GM12878 (cell line): ENCODE results near the gene SBNO2. TPM values are rescaled to one million over a fixed set of nuclear protein-coding genes. Genes with fewer than 3 reads are reported as not detected.

Experiments
- ATF7 ChIP-seq: fragments of 450-650 bp; IDR thresholded peaks from 2 replicates; pipeline ENCODE4 v1.6.1; 2016; ENCODE audit warnings: low read depth, mild to moderate bottlenecking
- CHD2 ChIP-seq: IDR thresholded peaks from 2 replicates; pipeline ENCODE4 v1.6.1; 2011; ENCODE audit warnings: low read depth, low read length, improper control_type of control experiment, borderline replicate concordance
- CHD4 ChIP-seq: fragments of 200-600 bp; sonication (generic); IDR thresholded peaks from 2 replicates; pipeline ENCODE4 v1.6.1; 2016; ENCODE audit warnings: mild to moderate bottlenecking
- CREM ChIP-seq: IDR thresholded peaks from 2 replicates; pipeline ENCODE4 v1.6.1; 2014; ENCODE audit warnings: antibody characterized with exemption, low read depth
- DPF2 ChIP-seq: fragments of 450-650 bp; IDR thresholded peaks from 2 replicates; pipeline ENCODE4 v1.6.1; 2017; ENCODE audit warnings: mild to moderate bottlenecking
- EGR1 ChIP-seq, 2 experiments: IDR thresholded peaks; 1 replicate in 1 of 2; 2 replicates in 1 of 2; pipeline ENCODE4 v1.6.1; 2011 to 2012; ENCODE audit warnings: low read depth in 2 of 2, low read length in 2 of 2, borderline replicate concordance in 1 of 2, mild to moderate bottlenecking in 1 of 2, moderate library complexity in 1 of 2
- FOS ChIP-seq: IDR thresholded peaks from 3 replicates; pipeline ENCODE4 v1.6.1; 2011; ENCODE audit warnings: borderline replicate concordance; ENCODE audit not compliant: insufficient read length; ENCODE audit errors: extremely low read depth
- IRF5 ChIP-seq: fragments of 450-650 bp; IDR thresholded peaks from 2 replicates; pipeline ENCODE4 v1.6.1; 2017; ENCODE audit warnings: borderline replicate concordance
- MXI1 ChIP-seq: fragments of 150-350 bp; IDR thresholded peaks from 2 replicates; pipeline ENCODE4 v1.6.1; 2011; ENCODE audit warnings: low read depth, mild to moderate bottlenecking, inconsistent platforms, low read length, improper control_type of control experiment
- NR2C1 ChIP-seq: fragments of 450-650 bp; IDR thresholded peaks from 2 replicates; pipeline ENCODE4 v1.6.1; 2017; ENCODE audit warnings: antibody characterized with exemption, mild to moderate bottlenecking, moderate library complexity
- PAX5 ChIP-seq: IDR thresholded peaks from 2 replicates; pipeline ENCODE4 v1.6.1; 2011; ENCODE audit warnings: low read depth, low read length, borderline replicate concordance
- PKNOX1 ChIP-seq: fragments of 450-650 bp; IDR thresholded peaks from 2 replicates; pipeline ENCODE4 v1.6.1; 2016; ENCODE audit warnings: mild to moderate bottlenecking
- RAD21 ChIP-seq: IDR thresholded peaks from 2 replicates; pipeline ENCODE4 v1.6.1; 2011; ENCODE audit warnings: mild to moderate bottlenecking, low read depth, low read length, moderate library complexity; ENCODE audit not compliant: insufficient read depth
- SIN3A ChIP-seq: IDR thresholded peaks from 2 replicates; pipeline ENCODE4 v1.6.1; 2012; ENCODE audit warnings: low read depth, low read length, improper control_type of control experiment
- SP1 ChIP-seq: IDR thresholded peaks from one replicate; pipeline ENCODE4 v1.6.1; 2011; ENCODE audit warnings: low read depth, low read length
- SUZ12 ChIP-seq: fragments of 200-600 bp; sonication (generic); IDR thresholded peaks from one replicate; pipeline ENCODE4 v1.6.1; 2018; ENCODE audit warnings: antibody characterized with exemption, mild to moderate bottlenecking; ENCODE audit not compliant: unreplicated experiment
- TCF12 ChIP-seq: IDR thresholded peaks from 2 replicates; pipeline ENCODE4 v1.6.1; 2011; ENCODE audit warnings: low read depth, mild to moderate bottlenecking, low read length
- YY1 ChIP-seq: IDR thresholded peaks from 2 replicates; pipeline ENCODE4 v1.6.1; 2011; ENCODE audit warnings: low read depth, mild to moderate bottlenecking, low read length
- ZNF24 ChIP-seq: fragments of 450-650 bp; IDR thresholded peaks from 2 replicates; pipeline ENCODE4 v1.6.1; 2017; ENCODE audit warnings: antibody characterized with exemption, mild to moderate bottlenecking
- ZNF592 ChIP-seq: fragments of 450-650 bp; IDR thresholded peaks from 2 replicates; pipeline ENCODE4 v1.6.1; 2017; ENCODE audit warnings: mild to moderate bottlenecking, moderate library complexity
- ZSCAN29 ChIP-seq: fragments of 450-650 bp; IDR thresholded peaks from 2 replicates; pipeline ENCODE4 v1.6.1; 2017; ENCODE audit warnings: mild to moderate bottlenecking, moderate library complexity
- polyA plus RNA-seq, 11 experiments: library from polyadenylated mRNA; depleted of rRNA in 4 of 11; unstranded in 6 of 11; stranded (reverse) in 5 of 11; fragments of >200 nt; fragmentation: Nextera tagmentation in 4 of 11; fragmentation: Illumina TruSeq in 1 of 11; extraction: Ambion mirVana in 4 of 11; extraction: Trizol in 1 of 11; gene quantifications; 1 replicate in 1 of 11; 2 replicates in 10 of 11; pipeline versions ENCODE4 v1.2.1 to v1.2.3, GENCODE V29; 2011 to 2016; ENCODE audit warnings: inconsistent platforms in 2 of 11, missing spikeins in 2 of 11, low read depth in 1 of 11
- total RNA-seq, 4 experiments: library from RNA; depleted of rRNA in 3 of 4; stranded (reverse); fragments of >200 nt in 3 of 4; fragmentation: Illumina TruSeq in 1 of 4; extraction: Trizol in 1 of 4; gene quantifications; 2 replicates each; pipeline versions ENCODE4 v1.2.1 to v1.2.3, GENCODE V29; 2013 to 2021
- TF ChIP-seq, protein P1 (sequence below): IDR thresholded peaks from 2 replicates; pipeline ENCODE4 v1.6.1; 2011; ENCODE audit warnings: low read depth, low read length, improper control_type of control experiment, borderline replicate concordance
- TF ChIP-seq, protein P2 (sequence below): fragments of 450-650 bp; conservative IDR thresholded peaks from 2 replicates; pipeline ENCODE4 v1.6.1; 2017; ENCODE audit warnings: mild to moderate bottlenecking, moderate library complexity

Gene SBNO2
- total and polyA plus RNA-seq, 10 of the 15 experiments (the other 5 are each of a cell fraction or from before 2014, with no cell fraction given), result 0.08 to 44.6 (median 5.4) TPM

DNA sequence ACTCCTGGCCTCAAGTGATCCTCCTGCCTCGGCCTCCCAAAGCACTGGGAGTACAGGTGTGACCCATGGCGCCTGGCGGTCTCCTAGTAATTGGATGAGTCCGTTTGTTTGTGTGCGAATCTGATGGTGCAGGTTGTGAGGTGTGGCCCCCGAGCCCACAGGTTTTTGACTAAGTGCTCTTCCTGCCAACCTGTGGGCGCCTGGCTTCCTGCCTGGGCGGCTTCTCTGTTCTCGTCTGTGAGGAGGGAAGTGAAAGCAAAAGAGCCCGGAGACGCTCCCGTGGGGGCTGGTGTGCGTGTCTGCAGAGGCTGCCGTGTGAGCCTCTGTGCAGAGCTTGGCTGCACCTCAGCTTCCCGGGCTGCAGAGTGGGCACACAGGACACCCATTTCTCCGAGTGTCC lies 97.1 kb downstream of the SBNO2 start (continued):
- TF ChIP-seq CHD2, result peak; percentile 82; the same call in 1 of the 2 replicates
- no peak for TF ChIP-seq RAD21
- TF ChIP-seq NR2C1, result no peak
- peak; percentile 66; the same call in 1 of the 2 replicates for TF ChIP-seq ATF7
- peak; percentile 76 for TF ChIP-seq PAX5
- TF ChIP-seq CREM, result peak; percentile 85
- TF ChIP-seq, protein P1, sequence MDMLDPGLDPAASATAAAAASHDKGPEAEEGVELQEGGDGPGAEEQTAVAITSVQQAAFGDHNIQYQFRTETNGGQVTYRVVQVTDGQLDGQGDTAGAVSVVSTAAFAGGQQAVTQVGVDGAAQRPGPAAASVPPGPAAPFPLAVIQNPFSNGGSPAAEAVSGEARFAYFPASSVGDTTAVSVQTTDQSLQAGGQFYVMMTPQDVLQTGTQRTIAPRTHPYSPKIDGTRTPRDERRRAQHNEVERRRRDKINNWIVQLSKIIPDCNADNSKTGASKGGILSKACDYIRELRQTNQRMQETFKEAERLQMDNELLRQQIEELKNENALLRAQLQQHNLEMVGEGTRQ, result no peak
- TF ChIP-seq TCF12, result peak; percentile 76
- peak; percentile 68; the same call in 1 of the 2 replicates for TF ChIP-seq ZSCAN29
- TF ChIP-seq SIN3A, result no peak; the same call in 1 of the 2 replicates
- no peak for TF ChIP-seq ZNF592
- TF ChIP-seq YY1, result peak; percentile 14; the same call in 1 of the 2 replicates
- TF ChIP-seq ZNF24, result peak; percentile 66; the same call in 1 of the 2 replicates
- no peak for TF ChIP-seq IRF5
- 0 out of 2 replicates have a peak, but pooled peaks have one; percentile 16 for TF ChIP-seq PKNOX1
- TF ChIP-seq EGR1 (IDR thresholded peaks at IDR 0.05; ENCODE audit: borderline replicate concordance in 1 of 2, low read depth in 2 of 2, low read length in 2 of 2), result peak in 1 of 2 experiments; percentile 70; a peak in 1 of 3 replicates
- TF ChIP-seq SUZ12, result no peak
- 0 out of 2 replicates have a peak, but pooled peaks have one; percentile 47 for TF ChIP-seq CHD4
- TF ChIP-seq FOS, result no peak
- TF ChIP-seq SP1, result peak; percentile 49
- TF ChIP-seq DPF2, result peak; percentile 96
- TF ChIP-seq, protein P2, sequence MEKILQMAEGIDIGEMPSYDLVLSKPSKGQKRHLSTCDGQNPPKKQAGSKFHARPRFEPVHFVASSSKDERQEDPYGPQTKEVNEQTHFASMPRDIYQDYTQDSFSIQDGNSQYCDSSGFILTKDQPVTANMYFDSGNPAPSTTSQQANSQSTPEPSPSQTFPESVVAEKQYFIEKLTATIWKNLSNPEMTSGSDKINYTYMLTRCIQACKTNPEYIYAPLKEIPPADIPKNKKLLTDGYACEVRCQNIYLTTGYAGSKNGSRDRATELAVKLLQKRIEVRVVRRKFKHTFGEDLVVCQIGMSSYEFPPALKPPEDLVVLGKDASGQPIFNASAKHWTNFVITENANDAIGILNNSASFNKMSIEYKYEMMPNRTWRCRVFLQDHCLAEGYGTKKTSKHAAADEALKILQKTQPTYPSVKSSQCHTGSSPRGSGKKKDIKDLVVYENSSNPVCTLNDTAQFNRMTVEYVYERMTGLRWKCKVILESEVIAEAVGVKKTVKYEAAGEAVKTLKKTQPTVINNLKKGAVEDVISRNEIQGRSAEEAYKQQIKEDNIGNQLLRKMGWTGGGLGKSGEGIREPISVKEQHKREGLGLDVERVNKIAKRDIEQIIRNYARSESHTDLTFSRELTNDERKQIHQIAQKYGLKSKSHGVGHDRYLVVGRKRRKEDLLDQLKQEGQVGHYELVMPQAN, result peak; percentile 48; the same call in 1 of the 2 replicates
- peak; percentile 86 for TF ChIP-seq MXI1
